Measurements from ENCODE around the gene MACROD1.

The MACROD1 gene

GRCh38 chr11:63961608-63962412 is 204.1 kb downstream of the MACROD1 start:
- DNase-seq (ENCODE audit: low read depth in 2 of 2) = no peak

- no peak for DNase-seq (ENCODE audit: low read depth in 2 of 2)
Measured at GRCh38 chr11:63958008-63958407, 207.9 kb downstream of the MACROD1 start.

- no peak for DNase-seq (ENCODE audit: low read depth in 2 of 2)
Measured at GRCh38 chr11:63952570-63952969, 213.3 kb downstream of the MACROD1 start.

DNA sequence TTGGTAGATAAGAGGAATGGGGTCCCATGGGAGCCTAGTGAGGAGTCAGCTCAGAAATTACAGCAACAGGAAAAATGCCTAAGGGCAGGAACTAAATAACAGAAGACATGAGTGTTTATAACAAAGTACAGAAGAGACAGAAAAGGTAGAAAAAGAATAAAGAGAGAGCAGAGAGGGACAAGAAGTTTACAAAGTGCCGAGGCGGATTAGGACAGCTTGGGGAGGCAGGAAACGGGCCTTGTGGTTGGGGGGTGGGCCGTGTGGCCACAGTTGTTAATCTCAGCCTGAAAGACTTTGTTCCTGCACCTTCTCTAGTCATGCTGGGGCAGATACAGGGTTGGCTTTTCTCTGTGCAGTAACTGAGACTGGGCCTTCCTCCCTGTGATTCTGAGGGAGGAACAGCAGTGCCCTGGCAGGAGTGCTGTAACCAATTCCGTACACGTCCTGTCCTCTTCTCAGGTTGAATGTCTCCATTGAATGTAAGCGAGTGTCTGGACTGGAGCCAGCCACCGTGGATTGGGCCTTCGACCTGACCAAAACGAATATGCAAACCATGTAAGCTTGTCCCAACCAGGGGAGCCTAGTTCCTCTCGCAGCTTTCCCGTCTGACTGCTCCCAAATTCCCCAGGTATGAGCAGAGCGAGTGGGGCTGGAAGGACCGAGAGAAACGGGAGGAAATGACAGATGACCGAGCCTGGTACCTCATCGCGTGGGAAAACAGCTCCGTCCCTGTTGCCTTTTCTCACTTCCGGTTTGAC is 214.0 kb downstream of the MACROD1 start:
- no peak for DNase-seq (ENCODE audit: low read depth in 2 of 2)
